ENCODE measurements around the gene CLCNKB.

GRCh38 chr1:16043950-16044349 lies 368 bp downstream of the CLCNKB start:
- TF ChIP-seq CTCF (IDR thresholded peaks at IDR 0.05; ENCODE audit: low read depth, low read length, poor library complexity, severe bottlenecking) = no peak
- no peak for TF ChIP-seq EZH2phosphoT487 (IDR thresholded peaks at IDR 0.05; ENCODE audit: borderline replicate concordance, low read length)

All from DOHH2 (cell line).